Measurements from ENCODE around the gene TMEM63C. TPM values are rescaled to one million over a fixed set of nuclear protein-coding genes. Genes with fewer than 3 reads are reported as not detected.
A peak's percentile ranks its signal among the peaks of the same experiment; 100 is the strongest.

The TMEM63C gene, protein sequence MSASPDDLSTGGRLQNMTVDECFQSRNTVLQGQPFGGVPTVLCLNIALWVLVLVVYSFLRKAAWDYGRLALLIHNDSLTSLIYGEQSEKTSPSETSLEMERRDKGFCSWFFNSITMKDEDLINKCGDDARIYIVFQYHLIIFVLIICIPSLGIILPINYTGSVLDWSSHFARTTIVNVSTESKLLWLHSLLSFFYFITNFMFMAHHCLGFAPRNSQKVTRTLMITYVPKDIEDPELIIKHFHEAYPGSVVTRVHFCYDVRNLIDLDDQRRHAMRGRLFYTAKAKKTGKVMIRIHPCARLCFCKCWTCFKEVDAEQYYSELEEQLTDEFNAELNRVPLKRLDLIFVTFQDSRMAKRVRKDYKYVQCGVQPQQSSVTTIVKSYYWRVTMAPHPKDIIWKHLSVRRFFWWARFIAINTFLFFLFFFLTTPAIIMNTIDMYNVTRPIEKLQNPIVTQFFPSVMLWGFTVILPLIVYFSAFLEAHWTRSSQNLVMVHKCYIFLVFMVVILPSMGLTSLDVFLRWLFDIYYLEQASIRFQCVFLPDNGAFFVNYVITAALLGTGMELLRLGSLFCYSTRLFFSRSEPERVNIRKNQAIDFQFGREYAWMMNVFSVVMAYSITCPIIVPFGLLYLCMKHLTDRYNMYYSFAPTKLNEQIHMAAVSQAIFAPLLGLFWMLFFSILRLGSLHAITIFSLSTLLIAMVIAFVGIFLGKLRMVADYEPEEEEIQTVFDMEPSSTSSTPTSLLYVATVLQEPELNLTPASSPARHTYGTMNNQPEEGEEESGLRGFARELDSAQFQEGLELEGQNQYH
- total RNA-seq (2012; rRNA removed), result not detected in 2 replicates

DNA sequence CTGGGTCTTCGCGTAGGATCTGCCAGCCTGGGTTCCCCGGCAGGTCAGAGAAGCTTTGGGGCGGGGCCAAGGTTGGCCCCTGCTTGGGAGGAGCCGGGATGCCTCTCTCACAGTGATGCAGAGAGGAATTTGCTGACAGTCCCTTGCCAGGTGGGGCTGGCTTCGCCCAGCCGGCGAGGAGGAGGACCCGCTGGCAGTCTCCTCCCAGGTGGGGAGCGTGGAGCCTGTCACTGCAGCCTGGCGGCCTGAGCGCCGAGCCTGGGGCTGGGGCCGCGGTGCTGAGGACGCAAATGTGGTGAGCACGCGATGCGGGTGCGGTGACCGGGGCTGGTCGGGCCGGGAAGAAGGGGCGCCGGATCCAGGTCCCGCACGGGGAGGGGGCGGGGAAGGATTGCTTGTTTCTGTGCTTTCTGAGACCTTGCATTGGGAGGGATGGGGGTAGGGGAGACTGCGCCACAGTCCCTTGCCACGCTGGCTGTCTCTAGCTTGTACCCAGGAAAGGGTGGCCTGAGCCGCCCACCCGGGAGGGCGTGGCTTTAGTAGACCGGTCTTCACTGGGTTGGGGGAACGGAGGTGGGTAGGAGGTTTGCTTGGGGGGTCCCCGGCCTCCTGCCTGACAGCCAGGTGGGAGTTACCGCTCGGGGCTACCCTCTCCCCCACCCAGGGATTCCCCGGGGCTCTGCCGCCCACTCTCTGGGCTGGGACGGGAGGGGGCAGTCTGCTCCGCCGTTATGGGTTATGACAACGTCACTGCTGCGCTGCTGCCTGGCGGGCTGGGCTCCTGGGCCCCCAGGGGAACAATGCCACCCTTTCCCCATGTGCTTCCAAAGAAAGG, at the start of gene TMEM63C:
Gene TMEM63C (plus strand): TSS at position 196 of the 835 bp plus-strand sequence. CDS start 37,016 bp downstream, outside the sequence.
- Histone ChIP-seq H3K4me3 (ENCODE audit: low read length) (no peak within 1 kb of the TSS), H3K36me3 (ENCODE audit: insufficient read depth, low read length) (no peaks in the 10 kb centered on the region), H3K4me2 (ENCODE audit: low read length) (peak within 1 kb of the TSS; percentile 38), H3K27me3 (ENCODE audit: control insufficient read depth, insufficient read depth, low read length) (peaks cover 28% of the 10 kb centered on the region), H3K9ac (ENCODE audit: low read depth, low read length) (no peak within 1 kb of the TSS), H3K9me3 (replicated peaks; ENCODE audit: low read length) (no peaks in the 10 kb centered on the region), H3K4me1 (ENCODE audit: control insufficient read depth, insufficient read depth, low read length) (no peaks in the 10 kb centered on the region)

DNA sequence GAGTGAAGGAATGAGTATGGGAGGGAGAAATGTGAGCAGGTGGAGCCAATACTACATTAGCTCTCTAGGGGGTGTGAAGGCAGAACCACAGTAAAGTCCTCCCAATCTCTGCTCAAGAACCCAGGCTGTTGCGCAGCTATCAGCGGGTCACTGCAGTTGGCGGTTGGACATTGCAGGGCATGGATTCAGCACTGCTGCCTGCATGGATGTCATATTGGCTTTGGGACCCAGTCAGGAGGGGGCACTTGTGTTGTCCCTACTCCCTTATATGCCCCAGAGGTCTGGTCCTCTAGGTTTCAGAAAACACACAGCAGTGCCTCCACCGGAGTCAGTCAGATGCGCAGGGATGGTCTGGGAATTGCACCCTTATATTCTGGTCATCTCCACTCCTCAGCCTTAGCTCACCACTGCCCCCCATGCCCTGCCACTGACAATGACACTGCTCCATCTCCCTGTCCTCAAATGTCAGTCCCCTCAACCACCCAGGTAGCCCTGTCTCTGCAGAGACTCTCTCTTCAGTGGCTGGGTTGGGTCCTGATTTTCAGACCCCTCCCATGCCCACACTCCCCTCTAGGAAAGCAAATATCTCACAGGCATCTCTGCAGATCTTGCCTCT, 49.6 kb upstream of the TMEM63C start:
- H3K9ac ChIP-seq (ENCODE audit: low read depth, low read length), result no peak overlapping the region
- peaks cover 67% of the 10 kb centered on the region for H3K27me3 ChIP-seq (ENCODE audit: control insufficient read depth, insufficient read depth, low read length)
- H3K9me3 ChIP-seq (replicated peaks; ENCODE audit: low read length), result no peaks in the 10 kb centered on the region
- no peaks in the 10 kb centered on the region for H3K4me1 ChIP-seq (ENCODE audit: control insufficient read depth, insufficient read depth, low read length)
- no peaks in the 10 kb centered on the region for H3K36me3 ChIP-seq (ENCODE audit: insufficient read depth, low read length)
- H3K4me3 ChIP-seq (ENCODE audit: low read length), result no peak overlapping the region
- no peak overlapping the region for H3K4me2 ChIP-seq (ENCODE audit: low read length)

DNA sequence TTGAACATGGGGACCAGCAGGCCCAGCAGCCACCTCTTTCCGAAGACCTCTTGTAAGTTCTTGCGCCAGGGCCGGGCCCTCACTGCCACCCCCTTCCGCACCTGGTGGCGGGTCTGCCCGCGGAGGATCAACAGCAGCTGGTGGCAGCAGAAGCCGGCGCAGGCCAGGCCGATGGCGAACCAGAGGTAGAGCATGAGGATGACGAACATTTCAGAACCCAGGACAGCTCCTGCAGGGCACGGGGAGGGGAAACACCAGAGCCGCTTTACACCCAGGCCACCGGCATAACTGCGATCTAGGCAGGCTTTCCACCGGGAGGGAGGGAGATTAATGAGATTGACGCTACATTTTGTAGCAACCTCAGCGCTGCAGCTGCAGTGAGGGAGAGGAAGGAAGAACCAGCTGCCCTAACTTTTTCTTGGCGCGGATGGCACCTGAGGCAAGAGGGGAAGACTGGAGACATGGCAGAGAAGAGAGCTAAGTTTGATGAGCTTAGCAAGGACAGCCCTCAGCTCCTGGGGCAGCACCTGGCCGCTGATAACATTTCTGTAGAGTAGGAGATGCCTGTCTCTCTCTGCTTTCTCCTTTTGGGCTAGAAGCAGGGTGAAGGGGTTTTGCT, 47.8 kb upstream of the TMEM63C start:
- Histone ChIP-seq H3K9me3 (replicated peaks; ENCODE audit: low read length) (no peaks in the 10 kb centered on the region), H3K27me3 (ENCODE audit: control insufficient read depth, insufficient read depth, low read length) (peaks cover 61% of the 10 kb centered on the region), H3K4me1 (ENCODE audit: control insufficient read depth, insufficient read depth, low read length) (no peaks in the 10 kb centered on the region), H3K9ac (ENCODE audit: low read depth, low read length) (no peak overlapping the region), H3K36me3 (ENCODE audit: insufficient read depth, low read length) (no peaks in the 10 kb centered on the region), H3K4me3 (ENCODE audit: low read length) (no peak overlapping the region), H3K4me2 (ENCODE audit: low read length) (no peak overlapping the region)

DNA sequence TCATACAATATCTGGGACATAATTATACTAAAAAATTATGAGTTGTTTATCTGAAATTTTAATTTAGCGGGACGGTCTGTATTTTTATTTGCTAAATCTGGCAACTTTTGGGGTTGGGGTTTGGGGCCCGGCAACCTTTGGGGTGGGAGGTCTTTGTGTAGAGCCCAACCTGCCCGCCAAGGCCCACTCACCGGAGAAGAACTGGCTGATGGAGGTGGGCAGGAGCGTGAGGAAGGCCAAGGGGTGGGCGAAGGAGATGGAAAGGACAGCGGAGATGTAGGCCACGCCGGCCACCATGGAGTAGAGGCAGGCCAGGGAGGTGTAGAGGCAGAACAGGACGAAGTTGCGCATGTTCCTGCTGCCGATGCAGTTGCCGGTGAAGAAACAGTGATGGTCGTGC, 42.6 kb upstream of the TMEM63C start:
- H3K4me1 ChIP-seq (ENCODE audit: control insufficient read depth, insufficient read depth, low read length), result peaks cover 7% of the 10 kb centered on the region
- H3K9me3 ChIP-seq (replicated peaks; ENCODE audit: low read length), result no peaks in the 10 kb centered on the region
- H3K36me3 ChIP-seq (ENCODE audit: insufficient read depth, low read length), result no peaks in the 10 kb centered on the region
- H3K9ac ChIP-seq (ENCODE audit: low read depth, low read length), result no peak overlapping the region
- H3K27me3 ChIP-seq (ENCODE audit: control insufficient read depth, insufficient read depth, low read length), result peaks cover 85% of the 10 kb centered on the region
- H3K4me3 ChIP-seq (ENCODE audit: low read length), result no peak overlapping the region
- H3K4me2 ChIP-seq (ENCODE audit: low read length), result no peak overlapping the region

DNA sequence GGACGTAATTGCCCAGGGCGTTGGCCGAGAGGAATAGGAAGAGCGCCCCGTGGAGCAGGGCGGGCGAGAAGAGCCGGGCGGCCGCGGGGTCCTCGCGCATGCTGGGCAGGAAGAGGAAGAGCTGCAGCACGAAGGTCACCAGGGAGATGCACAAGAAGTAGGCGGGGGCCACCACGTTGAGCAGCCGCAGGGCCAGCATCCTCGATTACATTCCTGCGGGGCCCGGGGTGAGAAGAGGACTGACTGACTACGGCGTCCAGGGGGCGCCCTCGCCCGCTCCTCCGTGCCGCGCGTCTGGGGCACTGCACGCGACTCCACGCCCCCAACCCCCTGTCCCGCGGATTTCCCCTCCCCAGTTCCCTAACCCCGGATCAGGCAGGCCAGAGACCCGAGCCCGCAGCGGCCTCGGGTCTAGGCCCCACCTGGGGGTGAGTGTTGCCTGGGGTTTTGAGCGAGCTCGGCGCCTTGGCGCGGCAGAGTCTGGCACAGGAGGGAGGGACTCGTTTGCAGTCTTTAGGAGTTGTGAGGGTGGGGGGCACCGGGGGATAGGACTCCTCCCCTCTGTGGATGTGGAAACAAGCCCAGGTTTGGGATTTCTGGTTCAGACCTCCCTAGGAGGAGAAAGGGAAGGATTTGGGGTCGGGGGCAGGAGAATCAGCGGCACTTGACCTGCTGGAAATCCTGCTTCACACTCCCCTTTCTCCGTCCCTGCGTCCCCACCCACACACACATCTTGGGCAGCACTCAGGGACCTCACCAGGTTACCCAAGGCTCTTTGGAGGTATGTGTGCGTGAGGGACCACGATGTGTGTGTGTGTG, 41.8 kb upstream of the TMEM63C start:
- Histone ChIP-seq H3K4me2 (ENCODE audit: low read length) (peak overlapping the region; percentile 89), H3K9ac (ENCODE audit: low read depth, low read length) (no peak overlapping the region), H3K4me3 (ENCODE audit: low read length) (no peak overlapping the region), H3K27me3 (ENCODE audit: control insufficient read depth, insufficient read depth, low read length) (peaks cover 85% of the 10 kb centered on the region), H3K36me3 (ENCODE audit: insufficient read depth, low read length) (no peaks in the 10 kb centered on the region), H3K4me1 (ENCODE audit: control insufficient read depth, insufficient read depth, low read length) (peaks cover 7% of the 10 kb centered on the region), H3K9me3 (replicated peaks; ENCODE audit: low read length) (no peaks in the 10 kb centered on the region)

DNA sequence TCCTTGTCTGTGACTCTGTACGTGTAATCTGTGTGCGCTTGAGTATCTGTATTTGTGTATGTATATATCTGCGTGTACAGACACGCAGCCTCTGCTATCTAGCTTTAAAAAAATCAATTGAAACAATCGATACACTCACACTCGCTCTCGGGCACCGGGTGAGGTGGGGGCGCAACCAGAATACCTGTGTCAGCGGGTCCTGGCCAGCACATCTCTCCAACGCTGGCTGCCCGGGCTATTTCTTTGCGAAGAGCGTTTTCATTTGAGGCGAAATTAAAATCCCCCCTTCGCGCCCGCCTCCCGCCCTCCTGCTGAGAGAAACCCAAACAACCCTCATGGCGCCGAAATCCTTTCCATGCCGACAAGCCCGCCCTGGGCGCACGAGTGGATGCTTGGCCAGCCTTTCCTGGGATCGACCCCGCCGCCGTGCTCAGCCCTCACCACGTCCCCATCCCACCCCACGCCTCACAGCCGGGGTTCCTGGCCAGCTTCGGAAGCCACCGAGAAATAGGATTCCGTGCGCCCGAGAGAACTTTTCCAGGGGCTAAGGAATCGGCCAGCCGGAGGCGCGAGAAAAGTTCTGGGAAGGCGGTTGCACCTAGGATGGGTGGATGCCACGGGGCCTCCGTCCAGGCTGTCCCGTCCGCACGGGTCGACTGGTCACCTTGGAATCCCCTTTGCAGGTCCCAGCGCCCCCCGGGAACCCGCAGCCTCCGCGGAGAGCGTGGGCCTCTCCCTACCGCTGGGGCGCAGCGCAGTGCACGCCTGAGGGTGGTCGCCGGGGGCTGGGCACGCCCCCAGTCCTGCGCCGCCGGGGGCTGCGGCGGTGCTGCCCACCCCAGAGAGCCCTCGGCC, 41.0 kb upstream of the TMEM63C start:
- Histone ChIP-seq H3K27me3 (ENCODE audit: control insufficient read depth, insufficient read depth, low read length) (peaks cover 91% of the 10 kb centered on the region), H3K36me3 (ENCODE audit: insufficient read depth, low read length) (no peaks in the 10 kb centered on the region), H3K4me1 (ENCODE audit: control insufficient read depth, insufficient read depth, low read length) (peaks cover 7% of the 10 kb centered on the region), H3K4me2 (ENCODE audit: low read length) (peak overlapping the region; percentile 89), H3K4me3 (ENCODE audit: low read length) (peak overlapping the region; percentile 60), H3K9ac (ENCODE audit: low read depth, low read length) (no peak overlapping the region), H3K9me3 (replicated peaks; ENCODE audit: low read length) (no peaks in the 10 kb centered on the region)

DNA sequence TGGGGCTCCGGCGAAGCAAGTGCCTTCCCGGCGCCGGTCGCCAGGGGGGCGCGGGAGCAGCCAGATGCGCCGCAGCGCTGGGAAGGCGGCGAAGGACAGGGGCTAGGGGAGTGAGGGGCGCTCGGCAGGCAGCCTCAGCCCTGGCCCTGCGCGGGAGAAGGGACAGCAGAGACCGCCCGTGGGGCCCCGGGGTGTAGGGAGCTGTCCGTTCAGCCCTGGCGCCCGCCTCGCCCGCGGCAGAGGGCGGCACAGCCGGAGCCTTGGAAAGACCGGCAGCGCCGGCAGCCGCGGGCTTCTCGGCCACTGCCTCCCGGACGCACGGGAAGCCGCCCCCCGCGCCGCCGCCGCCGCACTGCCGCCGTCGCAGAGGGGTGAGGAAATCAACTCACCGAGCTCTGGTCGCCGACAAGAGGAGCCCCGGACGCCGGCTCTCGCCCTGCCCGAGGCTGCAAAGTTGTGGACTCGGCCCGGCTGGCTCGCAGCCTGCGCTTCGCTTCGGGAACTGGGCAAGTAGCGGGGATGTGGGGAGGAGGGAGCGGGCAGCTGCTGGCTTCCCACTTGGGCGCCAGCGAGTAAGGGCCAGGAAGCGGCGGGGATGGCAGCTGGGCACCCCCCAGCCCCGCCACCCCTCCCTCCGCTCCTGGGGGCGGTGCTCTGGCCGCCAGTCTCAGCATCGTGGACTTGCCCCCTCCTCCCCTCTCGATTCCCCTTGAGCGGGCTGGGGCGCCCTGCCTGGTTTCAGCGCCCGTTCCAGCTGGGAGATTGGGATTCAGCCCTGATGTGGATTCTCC, 40.2 kb upstream of the TMEM63C start, which contains the start of gene ZDHHC22:
Gene ZDHHC22 (minus strand): TSS at position 578 of the 791 bp plus-strand sequence. CDS start 2,053 bp downstream, outside the sequence.
- Histone ChIP-seq H3K4me3 (ENCODE audit: low read length) (peak within 1 kb of the TSS; percentile 60), H3K9ac (ENCODE audit: low read depth, low read length) (no peak within 1 kb of the TSS), H3K27me3 (ENCODE audit: control insufficient read depth, insufficient read depth, low read length) (peaks cover 91% of the 10 kb centered on the region), H3K36me3 (ENCODE audit: insufficient read depth, low read length) (no peaks in the 10 kb centered on the region), H3K4me1 (ENCODE audit: control insufficient read depth, insufficient read depth, low read length) (peaks cover 7% of the 10 kb centered on the region), H3K4me2 (ENCODE audit: low read length) (peak within 1 kb of the TSS; percentile 89), H3K9me3 (replicated peaks; ENCODE audit: low read length) (no peaks in the 10 kb centered on the region)

DNA sequence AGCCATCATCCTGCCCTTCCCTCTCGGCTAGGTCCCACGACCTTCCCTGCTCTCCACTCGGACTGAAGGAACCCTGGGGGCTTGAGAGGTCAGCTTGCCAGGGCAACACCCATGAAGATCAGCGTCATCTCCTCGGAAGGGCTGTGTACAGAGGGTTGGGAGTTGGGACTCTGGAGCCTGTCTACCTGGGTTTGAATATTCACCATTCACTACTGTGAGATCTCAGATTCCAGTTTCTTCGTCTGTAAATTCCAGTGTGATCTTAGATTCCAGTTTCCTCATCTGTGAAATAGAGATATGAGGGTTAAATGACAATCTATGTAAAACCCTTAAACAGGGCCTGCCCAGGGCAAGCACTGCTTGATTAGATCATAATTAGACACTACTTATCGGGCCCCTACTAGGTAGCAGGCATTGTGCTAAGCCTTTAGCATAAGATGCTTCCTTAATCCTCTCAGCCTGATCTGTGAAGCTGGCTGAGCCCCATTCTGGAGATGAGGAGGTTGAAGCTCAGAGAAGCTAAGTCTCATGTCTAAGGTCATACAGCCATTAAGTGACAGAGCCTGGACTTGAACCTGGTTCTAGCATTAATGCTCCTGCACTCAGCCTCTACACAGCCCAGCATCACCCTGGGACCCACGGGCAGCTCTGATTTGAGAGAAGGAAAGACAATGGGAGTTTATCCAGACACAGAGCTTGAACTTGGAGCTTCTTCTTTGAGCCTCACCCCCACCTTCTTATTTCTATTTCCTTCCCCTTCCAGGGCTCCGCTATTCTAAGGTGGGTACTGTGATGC, 39.4 kb upstream of the TMEM63C start:
- no peak overlapping the region for H3K9ac ChIP-seq (ENCODE audit: low read depth, low read length)
- no peaks in the 10 kb centered on the region for H3K36me3 ChIP-seq (ENCODE audit: insufficient read depth, low read length)
- no peak overlapping the region for H3K4me3 ChIP-seq (ENCODE audit: low read length)
- H3K27me3 ChIP-seq (ENCODE audit: control insufficient read depth, insufficient read depth, low read length), result peaks cover 95% of the 10 kb centered on the region
- H3K4me2 ChIP-seq (ENCODE audit: low read length), result peak overlapping the region; percentile 89
- H3K9me3 ChIP-seq (replicated peaks; ENCODE audit: low read length), result no peaks in the 10 kb centered on the region
- H3K4me1 ChIP-seq (ENCODE audit: control insufficient read depth, insufficient read depth, low read length), result peaks cover 7% of the 10 kb centered on the region

Measured in skeletal muscle satellite cell (primary cell).